Smooth muscle cell (in vitro differentiated cells): ENCODE measurements around the gene UNC5A. TPM values are rescaled to one million over a fixed set of nuclear protein-coding genes. Genes with fewer than 3 reads are reported as not detected.

Experiments used
- DNase-seq: peaks from one replicate; lab custom pipeline; 2025; ENCODE audit not compliant: unreplicated experiment; lab: John Stamatoyannopoulos, UW
- H2AFZ ChIP-seq: fragments of 200-600 bp; sonication (generic); 2 replicates; pipeline ENCODE4 v1.6.0; 2016; ENCODE audit warnings: antibody characterized with exemption, low read depth, mild to moderate bottlenecking
- H3F3A ChIP-seq: fragments of 200-600 bp; sonication (generic); 2 replicates; pipeline ENCODE4 v1.6.0; 2017; ENCODE audit warnings: antibody characterized with exemption, low read depth
- H3K27ac ChIP-seq: fragments of 200-600 bp; sonication (generic); 2 replicates; pipeline ENCODE4 v1.5.1; 2016; ENCODE audit warnings: low read depth, mild to moderate bottlenecking
- H3K27me3 ChIP-seq: fragments of 200-600 bp; sonication (generic); 2 replicates; pipeline ENCODE4 v1.6.1; 2016; ENCODE audit warnings: low read depth, mild to moderate bottlenecking
- H3K36me3 ChIP-seq: fragments of 200-600 bp; sonication (generic); 2 replicates; pipeline ENCODE4 v1.5.1; 2016; ENCODE audit warnings: low read depth
- H3K4me1 ChIP-seq: fragments of 200-600 bp; sonication (generic); 2 replicates; pipeline ENCODE4 v1.5.1; 2016; ENCODE audit warnings: low read depth
- H3K4me2 ChIP-seq: fragments of 200-600 bp; sonication (generic); 2 replicates; pipeline ENCODE4 v1.6.0; 2016; ENCODE audit warnings: mild to moderate bottlenecking
- H3K4me3 ChIP-seq: fragments of 200-600 bp; sonication (generic); 2 replicates; pipeline ENCODE4 v1.5.1; 2016; ENCODE audit warnings: mild to moderate bottlenecking
- H3K79me2 ChIP-seq: fragments of 200-600 bp; sonication (generic); 2 replicates; pipeline ENCODE4 v1.6.0; 2016; ENCODE audit warnings: low read depth, mild to moderate bottlenecking
- H3K9ac ChIP-seq: fragments of 200-600 bp; sonication (generic); 2 replicates; pipeline ENCODE4 v1.6.0; 2016; ENCODE audit warnings: low read depth
- H3K9me3 ChIP-seq: fragments of 200-600 bp; sonication (generic); replicated peaks from 2 replicates; pipeline ENCODE4 v1.5.1; 2016; ENCODE audit warnings: low read depth
- H4K20me1 ChIP-seq: fragments of 200-600 bp; sonication (generic); 2 replicates; pipeline ENCODE4 v1.6.0; 2016; ENCODE audit warnings: low read depth
- WGBS: methylation state at CpG from one replicate; pipeline ENCODE4 v1.1.7; 2016; ENCODE audit warnings: low lambda C conversion rate; 5-methylcytosine and 5-hydroxymethylcytosine counted together
- polyA plus RNA-seq: library from polyadenylated mRNA; unstranded; fragments of >200 nt; fragmentation: Nextera tagmentation; extraction: Ambion mirVana; gene quantifications from 2 replicates; pipeline ENCODE4 v1.2.1, GENCODE V29; 2016
- total RNA-seq: library from RNA; depleted of rRNA; stranded (reverse); fragments of >200 nt; gene quantifications from 2 replicates; pipeline ENCODE4 v1.2.3, GENCODE V29; 2014
- TF ChIP-seq, protein P1 (sequence below): fragments of 200-600 bp; sonication (generic); IDR thresholded peaks from 2 replicates; pipeline ENCODE4 v1.5.1; 2017; ENCODE audit warnings: borderline replicate concordance, mild to moderate bottlenecking, antibody characterized with exemption; ENCODE audit not compliant: insufficient read depth, poor library complexity, severe bottlenecking

The UNC5A gene
- total and polyA plus RNA-seq, 2 experiments from 2014 or later = not detected

GRCh38 chr5:176901260-176902101 lies 91.1 kb downstream of the UNC5A start:
- WGBS = 96% methylated on average over 12 of the region's 12 CpGs
- H3K4me3 ChIP-seq = no peak overlapping the region

GRCh38 chr5:176902102-176902814 lies 91.9 kb downstream of the UNC5A start:
- no peaks in the 10 kb centered on the region for H3F3A ChIP-seq
- H3K9ac ChIP-seq = no peak overlapping the region
- TF ChIP-seq, protein P1, sequence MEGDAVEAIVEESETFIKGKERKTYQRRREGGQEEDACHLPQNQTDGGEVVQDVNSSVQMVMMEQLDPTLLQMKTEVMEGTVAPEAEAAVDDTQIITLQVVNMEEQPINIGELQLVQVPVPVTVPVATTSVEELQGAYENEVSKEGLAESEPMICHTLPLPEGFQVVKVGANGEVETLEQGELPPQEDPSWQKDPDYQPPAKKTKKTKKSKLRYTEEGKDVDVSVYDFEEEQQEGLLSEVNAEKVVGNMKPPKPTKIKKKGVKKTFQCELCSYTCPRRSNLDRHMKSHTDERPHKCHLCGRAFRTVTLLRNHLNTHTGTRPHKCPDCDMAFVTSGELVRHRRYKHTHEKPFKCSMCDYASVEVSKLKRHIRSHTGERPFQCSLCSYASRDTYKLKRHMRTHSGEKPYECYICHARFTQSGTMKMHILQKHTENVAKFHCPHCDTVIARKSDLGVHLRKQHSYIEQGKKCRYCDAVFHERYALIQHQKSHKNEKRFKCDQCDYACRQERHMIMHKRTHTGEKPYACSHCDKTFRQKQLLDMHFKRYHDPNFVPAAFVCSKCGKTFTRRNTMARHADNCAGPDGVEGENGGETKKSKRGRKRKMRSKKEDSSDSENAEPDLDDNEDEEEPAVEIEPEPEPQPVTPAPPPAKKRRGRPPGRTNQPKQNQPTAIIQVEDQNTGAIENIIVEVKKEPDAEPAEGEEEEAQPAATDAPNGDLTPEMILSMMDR = no peak
- H3K4me3 ChIP-seq = no peak overlapping the region
- 95% methylated on average over 6 of the region's 6 CpGs for WGBS
- H3K79me2 ChIP-seq = no peaks in the 10 kb centered on the region
- H3K9me3 ChIP-seq = no peaks in the 10 kb centered on the region
- peaks cover 16% of the 10 kb centered on the region for H3K36me3 ChIP-seq
- H3K4me2 ChIP-seq = no peak overlapping the region
- H3K27me3 ChIP-seq = no peaks in the 10 kb centered on the region
- H3K4me1 ChIP-seq = no peaks in the 10 kb centered on the region
- no peak for DNase-seq
- H2AFZ ChIP-seq = no peak overlapping the region
- no peak overlapping the region for H3K27ac ChIP-seq
- no peaks in the 10 kb centered on the region for H4K20me1 ChIP-seq

More at GRCh38 chr5:176901260-176902101, 91.1 kb downstream of the UNC5A start:
- H3K4me1 ChIP-seq = no peaks in the 10 kb centered on the region
- no peaks in the 10 kb centered on the region for H3F3A ChIP-seq
- H2AFZ ChIP-seq = no peak overlapping the region
- H3K9me3 ChIP-seq = no peaks in the 10 kb centered on the region
- no peak overlapping the region for H3K27ac ChIP-seq
- TF ChIP-seq, protein P1 = no peak
- H4K20me1 ChIP-seq = no peaks in the 10 kb centered on the region
- DNase-seq = no peak
- H3K79me2 ChIP-seq = no peaks in the 10 kb centered on the region
- H3K4me2 ChIP-seq = no peak overlapping the region
- no peaks in the 10 kb centered on the region for H3K27me3 ChIP-seq
- no peak overlapping the region for H3K9ac ChIP-seq
- peaks cover 9% of the 10 kb centered on the region for H3K36me3 ChIP-seq

GRCh38 chr5:176902911-176903664 lies 92.7 kb downstream of the UNC5A start:
- Histone ChIP-seq H3K4me3 (no peak overlapping the region), H3K4me2 (no peak overlapping the region), H3K27me3 (no peaks in the 10 kb centered on the region), H3K36me3 (peaks cover 22% of the 10 kb centered on the region), H3K4me1 (no peaks in the 10 kb centered on the region), H3K79me2 (no peaks in the 10 kb centered on the region), H3K9ac (no peak overlapping the region), H3K27ac (no peak overlapping the region), H3F3A (no peaks in the 10 kb centered on the region), H3K9me3 (no peaks in the 10 kb centered on the region), H2AFZ (no peak overlapping the region), H4K20me1 (no peaks in the 10 kb centered on the region)
- TF ChIP-seq, protein P1 = no peak
- DNase-seq = no peak
- WGBS = 87% methylated on average over 5 of the region's 5 CpGs
